HG02884 (cell line): ENCODE data around the gene ATXN7L1.

Experiments
- ATAC-seq: cut with Tn5 transposase; IDR thresholded peaks from one replicate; pipeline ENCODE4 v1.9.1; 2021; ENCODE audit warnings: mild to moderate bottlenecking, moderate library complexity; ENCODE audit not compliant: unreplicated experiment

Gene ATXN7L1

DNA sequence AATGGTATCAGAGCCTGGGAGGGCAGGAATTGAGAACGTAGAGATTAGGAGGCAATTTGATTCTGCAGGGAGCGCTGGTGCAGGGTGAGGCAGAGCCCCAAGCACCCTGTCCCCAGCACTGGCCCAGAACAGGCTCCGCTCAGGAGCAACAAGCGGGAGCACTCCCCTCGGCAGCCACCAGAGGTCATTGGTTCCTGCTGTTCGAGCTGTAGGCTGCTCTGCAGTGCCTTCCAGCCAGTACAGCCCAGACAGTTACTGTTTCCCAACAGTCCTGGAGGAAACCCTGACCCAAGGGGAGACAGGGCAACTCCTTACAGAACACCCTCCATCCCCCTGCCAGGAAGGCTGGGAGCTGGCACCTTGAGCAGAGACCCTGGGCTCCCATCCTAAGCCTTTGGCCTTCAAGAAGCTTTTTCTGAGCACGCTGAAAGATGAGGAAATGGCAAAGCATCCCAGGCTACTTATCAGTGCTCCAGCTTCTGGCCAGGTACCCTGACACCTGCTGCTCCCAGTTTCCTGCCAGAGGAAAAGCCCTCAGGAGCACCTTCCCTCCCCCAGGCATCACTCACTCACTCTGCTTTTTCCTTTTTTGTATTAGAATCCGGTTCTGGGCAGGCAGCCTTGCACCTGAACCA is 223.9 kb downstream of the ATXN7L1 start:
- ATAC-seq, result peak; percentile 92

DNA sequence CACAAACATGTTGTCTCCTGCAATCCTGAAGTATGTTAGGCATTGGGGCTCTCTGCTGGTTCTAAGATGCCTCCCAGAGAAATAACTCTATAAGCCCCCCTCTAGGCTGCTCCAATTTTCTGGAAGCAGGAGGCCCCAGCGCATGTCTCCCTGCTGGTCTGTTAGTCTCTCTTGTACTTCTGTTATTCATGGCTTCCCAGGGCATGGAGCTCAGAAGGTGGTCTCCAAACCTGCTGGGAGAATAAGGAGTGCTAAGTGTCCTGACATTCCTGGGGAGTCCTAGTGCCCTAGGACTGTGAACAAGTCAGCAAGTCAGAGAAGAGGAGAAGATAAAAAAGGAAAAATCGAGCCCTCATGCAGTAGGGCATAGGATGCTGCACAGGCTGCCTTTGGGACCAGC is 224.6 kb downstream of the ATXN7L1 start:
- ATAC-seq, result no peak

DNA sequence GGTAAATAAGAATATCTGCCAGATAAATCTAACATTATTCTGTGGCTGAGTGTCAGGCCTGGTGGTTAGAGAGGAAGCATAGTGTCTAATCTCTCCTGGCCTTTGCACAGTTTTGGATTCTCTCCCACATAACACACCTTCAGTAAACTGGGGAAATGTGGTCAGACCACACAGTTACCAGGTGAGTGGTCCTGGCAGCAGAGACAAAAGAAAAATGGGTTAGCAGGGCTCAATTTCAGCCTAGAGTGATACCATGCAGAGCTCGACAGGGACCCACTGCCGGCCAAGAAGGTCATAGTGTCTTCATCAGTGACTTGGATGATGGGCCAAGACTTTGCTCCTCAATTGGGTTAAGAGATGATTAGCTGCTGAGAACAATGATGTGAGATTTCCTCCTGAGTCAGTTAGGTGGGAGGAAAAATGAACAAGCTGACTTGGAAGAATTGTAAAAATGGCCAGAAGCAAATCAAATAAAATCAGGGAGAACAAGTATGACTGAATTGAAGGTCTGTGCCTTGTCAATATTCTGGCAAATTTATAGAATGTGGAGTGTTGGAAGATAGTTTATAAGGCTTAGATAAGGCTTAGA is 225.9 kb downstream of the ATXN7L1 start:
- ATAC-seq, result no peak

DNA sequence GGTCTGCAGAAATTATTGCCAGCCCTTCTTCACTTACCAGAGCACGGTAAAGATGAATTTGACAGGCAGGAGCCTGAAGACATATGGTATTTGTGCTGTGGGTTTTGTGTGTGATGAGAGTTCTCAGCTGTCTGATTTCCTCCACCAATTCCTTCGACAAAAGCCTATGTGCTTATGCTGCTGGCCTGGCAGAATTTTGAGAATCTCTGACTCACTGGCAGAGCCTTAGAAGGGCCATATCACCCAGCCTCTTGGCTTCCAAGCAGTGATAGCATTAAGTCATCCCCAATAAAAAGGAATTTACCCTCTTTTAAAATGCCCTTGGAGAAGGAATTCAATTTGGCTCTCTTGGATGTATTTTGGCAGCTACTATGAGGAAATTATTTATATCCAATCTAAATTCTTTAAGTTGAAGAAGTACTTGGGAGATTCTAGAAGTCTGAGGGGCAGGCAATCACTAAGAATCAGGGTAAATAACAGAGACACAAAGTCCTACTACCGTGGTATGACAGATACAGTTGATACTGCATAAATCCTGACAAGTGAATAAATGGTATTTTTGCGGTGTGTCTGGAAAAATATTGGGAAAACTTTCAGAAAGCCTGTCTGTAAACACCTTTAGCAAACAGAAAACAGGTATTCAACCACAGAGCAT is 226.5 kb downstream of the ATXN7L1 start:
- no peak for ATAC-seq

DNA sequence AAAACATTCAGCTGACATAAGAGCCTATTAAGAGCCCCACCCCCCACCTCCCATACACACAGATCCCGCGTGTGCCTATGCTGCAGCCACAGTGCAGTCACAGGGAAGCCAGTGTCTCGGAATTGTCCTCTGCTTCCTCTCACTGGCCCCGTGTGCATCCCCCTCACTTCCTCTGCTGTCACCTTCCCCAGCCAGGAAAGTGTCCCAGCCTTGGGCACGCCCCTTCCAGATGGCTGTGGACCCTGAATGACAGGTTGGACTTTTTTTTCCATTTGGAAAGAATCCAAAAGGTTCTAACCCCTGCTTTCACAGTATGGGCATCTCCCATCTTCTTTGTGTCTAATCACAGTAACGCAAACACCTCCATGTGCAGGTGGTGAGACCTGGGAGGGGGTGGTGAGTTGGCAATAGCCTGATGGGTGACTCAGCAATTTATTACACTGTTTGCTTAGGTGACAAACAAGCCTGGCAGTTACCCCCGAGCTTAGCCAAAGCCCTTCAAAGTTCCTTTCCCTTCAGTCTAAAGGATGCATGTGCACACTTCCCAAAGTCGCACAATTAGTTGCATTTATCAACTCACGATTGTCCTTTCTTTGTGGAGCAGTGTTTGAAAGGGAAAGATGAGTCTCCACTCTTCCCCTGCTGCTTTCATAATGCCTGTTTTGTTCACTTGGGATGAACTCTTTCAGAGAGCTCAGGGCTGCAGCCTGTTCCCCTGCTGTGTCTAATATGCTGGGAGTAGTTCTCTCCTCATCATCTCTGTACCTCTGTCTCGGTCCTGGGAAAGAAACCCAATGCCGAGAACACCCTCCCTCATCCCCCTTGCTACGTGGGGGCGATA is 227.6 kb downstream of the ATXN7L1 start:
- no peak for ATAC-seq

DNA sequence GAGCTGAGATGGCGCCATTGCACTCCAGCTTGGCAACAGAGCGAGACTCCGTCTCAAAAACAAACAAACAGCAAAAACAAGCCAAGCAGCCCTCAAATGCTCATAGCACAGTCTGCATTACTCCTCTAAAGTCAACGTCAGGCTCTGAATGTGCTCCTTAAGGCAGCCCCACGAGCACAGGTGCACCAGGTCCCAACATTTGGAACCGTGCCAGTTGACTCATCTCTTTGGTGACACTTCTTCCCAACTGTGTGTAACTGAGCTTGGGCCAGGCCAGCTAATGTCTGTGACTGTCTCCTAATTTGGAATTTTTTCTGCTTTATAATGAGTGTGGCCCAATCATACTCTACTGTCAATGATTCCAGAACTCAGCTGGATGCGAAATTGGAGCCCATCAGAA is 228.8 kb downstream of the ATXN7L1 start:
- no peak for ATAC-seq

DNA sequence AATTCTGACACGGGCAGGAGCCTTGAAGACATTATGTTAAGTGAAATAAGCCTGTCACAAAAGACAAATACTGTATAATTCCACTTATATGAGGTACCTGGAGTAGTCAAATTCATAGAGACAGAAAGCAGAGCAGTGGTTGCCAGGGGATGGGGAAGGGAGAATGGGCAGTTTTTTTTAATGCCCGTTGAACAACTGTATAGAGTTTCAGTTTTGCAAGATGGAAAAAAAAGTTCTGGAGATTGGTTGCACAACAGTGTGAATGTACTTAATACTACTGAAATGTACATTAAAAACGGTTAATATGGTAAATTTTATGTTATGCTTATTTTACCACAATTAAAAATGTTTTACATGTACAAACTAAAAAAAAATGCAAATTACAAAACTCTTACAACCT is 231.5 kb downstream of the ATXN7L1 start:
- ATAC-seq, result no peak

DNA sequence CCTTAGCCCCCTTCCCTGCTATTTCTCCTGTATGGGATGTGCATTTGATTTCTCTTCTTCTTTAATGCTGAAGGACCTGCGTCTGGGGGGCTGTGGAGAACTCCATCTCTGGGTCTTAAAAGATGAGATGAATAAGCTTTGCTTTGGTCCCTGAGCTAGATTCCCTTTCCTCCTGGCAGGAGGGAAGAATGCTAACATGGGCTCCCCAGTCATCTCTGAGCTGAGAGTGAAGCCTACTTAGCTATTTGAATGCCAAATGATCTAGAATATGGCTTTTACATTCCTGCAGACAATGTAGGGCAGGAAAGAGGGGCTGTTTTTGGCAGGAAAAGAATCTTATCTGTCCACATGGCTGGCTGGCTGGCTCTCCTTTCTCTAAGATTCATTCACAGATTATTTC is 232.5 kb downstream of the ATXN7L1 start:
- ATAC-seq, result no peak

DNA sequence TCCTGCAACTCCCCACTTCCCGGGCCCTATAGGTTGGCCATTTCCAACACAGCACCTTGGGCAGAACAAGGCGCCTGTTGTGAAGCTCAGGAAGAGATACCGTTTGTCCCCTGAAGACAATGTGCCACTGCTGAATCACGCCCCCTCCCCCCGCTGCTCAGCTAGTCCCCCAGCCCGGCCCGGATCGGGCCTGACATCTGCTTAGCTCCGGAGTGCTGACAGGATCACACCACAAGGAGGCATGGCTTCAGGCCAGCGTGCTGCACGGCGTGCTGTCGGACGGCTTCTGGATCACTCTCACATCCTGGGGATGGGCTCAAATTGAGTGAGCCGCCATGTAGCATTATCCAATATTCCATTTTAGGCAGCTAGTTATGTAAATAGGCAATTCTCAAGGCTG is 233.0 kb downstream of the ATXN7L1 start:
- ATAC-seq, result no peak

DNA sequence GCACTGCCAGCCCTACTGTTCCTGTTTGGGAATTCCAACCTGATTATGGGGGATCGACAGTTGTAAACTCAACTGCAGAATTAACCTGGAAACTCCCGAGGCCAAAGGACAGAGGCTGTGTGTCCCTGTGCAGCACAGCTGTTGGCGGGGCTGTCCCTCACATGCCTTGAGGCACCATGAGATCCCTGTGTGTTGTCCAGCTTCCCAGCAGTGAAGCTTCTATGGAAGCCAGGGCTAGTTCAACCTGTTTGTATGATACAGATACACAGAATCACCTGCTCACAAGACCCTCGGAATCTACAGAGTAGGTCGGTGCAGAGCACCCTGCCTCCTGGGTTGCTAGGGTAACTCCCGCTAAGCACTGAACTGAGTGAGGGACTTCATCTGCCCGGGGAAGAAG is 234.1 kb downstream of the ATXN7L1 start:
- ATAC-seq, result no peak

DNA sequence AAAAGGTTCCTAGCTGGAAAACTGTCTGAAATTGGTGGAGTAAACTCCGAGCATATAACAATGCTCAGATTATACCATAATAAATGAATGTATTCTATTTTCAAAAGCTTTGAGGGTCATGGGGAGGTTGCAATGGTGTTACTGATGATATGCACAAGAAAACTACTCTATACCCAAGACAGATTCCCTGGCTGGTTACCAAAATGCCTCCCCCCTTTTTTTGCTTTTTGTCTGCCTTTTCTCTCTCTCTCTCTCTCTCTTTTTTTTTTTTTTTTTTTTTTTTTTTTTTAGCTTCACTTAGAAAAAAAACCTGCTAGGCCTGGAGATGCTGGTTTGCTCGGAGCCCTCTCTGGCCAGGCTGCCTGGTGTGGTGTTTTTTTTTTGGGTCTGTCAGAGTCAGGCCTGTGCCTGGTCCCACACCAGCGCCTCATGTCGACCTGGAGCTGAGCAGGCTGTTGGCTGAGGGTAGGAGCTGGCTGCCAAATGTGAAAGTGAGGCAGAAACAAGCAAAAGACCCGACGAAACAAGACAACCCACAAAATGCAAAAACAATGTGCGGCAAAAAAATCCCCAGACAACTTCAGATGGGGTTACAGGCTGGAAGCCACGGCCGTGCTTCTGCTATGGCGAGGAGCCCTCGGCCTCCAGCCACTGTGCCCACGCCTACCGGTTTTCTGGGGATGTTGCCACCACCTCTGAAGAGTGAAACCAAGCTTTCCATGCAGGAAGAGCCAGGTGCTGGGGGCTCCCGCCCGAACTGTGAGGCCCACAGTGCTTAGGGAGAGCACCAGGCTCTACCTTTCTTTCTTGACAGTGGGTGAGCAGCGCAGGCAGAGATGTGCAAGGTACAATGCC is 235.2 kb downstream of the ATXN7L1 start:
- ATAC-seq, result no peak

DNA sequence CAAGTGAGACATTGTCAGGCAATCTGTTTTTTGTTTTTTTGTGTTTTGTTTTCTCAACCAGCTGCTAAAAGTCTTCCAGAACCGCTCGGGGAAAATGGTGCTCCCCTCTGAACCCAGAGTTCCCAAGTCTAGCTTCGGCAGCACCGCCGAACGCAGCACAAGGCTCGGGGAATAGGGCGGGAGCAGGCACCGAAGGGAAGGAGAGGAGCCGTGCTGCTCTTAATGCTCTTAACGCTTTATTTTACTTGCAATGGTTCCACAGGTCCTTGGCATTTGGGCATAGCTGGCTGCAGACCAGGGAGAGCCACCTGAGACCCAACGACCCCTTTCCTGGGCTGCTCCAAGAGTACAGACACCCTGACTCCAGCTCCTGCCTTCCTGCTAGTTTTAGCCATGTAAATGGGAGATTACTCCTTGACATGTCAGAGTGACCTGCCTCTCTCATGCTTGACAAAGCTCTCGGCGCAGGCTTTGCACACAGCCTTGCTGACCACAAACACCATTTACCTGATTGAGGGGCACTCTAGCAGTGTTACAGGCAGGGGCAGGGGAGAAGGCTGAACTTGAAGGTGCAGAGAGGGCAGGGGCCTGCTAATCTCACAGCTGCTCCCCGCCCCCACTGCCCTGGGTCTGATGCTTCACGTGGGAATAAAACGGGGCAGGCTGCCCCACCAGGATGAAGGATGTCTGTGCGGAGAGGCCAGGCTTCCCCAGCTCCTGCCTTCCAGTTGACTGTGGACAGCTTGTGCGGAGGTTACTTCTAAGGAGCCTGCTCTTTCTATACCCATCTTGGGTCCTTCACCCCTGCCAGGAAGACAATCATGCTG is 236.5 kb downstream of the ATXN7L1 start:
- ATAC-seq, result no peak

DNA sequence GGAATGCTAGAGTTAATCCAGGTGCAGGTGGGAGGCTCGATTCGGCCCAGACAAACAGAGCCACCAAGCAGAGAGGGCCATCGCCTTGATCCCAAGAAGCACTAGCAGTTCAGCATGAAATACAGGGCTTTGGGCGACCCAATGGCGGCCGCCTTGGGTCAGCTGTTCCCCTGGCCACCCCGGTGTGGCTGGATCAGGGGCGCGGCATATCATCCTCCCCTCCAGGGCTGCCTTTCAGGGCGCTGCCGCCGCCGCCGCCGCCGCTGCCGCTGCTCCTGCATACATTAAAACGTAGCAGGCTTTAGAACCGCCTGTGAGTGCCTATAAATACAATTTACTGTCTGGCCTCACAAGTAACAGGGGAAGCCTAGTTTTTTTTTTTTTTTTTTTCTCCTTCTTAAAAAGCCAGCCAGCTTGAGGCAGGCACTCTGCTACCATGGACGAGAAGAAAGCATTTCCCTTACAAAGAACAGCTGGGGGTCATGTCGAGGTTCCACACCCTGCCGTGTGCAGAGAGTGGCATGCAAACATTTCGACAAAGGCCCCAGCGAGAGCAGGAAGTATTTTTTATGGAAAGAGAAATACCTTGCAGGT is 237.4 kb downstream of the ATXN7L1 start:
- ATAC-seq, result no peak

DNA sequence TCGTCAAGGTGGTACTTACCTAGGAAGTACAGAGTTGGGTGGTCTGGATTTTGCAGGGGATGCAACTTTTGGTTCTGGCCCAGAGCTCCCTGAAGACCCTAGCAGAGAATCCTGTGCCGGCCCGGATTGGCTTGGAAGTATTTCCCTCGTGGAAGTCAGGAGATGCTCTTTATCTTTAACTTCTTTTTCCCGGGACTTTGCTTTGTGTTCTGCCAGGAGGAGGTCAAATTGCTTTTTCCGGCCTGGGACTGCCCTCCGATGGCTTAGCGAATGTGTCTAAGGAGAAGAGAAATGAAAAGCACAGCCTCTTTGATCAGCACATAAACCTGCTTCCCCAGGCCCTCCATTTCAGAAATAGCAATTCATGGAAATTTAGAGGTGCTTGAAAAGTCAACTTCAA is 238.1 kb downstream of the ATXN7L1 start:
- ATAC-seq, result no peak

DNA sequence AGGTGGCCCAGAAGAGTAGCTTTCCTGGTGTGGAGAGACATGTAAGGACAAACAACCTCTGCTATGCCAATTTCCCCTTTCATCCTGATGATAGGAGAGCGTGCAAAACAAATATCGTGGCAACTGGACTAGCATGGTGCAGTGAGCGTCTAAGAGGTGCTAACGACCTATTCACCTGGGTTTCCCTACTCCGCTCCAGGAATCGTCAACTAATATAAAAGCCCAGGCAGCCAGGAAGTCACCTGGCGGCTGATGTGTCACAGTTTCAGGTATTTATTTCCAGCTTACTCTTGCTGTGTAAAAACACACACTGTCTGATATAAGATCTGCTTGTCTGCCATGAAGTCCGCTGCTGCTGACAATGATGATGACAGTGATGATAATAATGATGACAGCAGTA is 238.6 kb downstream of the ATXN7L1 start:
- ATAC-seq, result no peak

DNA sequence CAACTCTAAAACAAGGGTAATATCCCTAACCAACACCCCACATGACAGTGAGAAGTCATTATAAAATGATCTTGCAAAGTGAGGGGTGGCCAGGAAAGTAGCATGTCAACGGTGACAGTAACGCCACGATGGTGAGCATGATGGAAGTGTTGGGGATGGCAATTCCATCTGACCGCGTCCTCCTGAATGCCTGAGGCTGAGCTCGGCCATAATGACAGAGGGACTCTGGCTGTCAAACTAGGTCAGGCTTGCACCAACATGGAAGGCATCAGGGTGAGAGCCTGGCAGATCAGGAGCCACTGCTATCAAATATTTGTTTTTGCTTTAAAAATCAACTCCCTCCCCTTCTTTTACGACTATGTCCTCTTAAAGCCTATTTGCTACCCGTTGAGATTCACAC is 239.4 kb downstream of the ATXN7L1 start:
- no peak for ATAC-seq

DNA sequence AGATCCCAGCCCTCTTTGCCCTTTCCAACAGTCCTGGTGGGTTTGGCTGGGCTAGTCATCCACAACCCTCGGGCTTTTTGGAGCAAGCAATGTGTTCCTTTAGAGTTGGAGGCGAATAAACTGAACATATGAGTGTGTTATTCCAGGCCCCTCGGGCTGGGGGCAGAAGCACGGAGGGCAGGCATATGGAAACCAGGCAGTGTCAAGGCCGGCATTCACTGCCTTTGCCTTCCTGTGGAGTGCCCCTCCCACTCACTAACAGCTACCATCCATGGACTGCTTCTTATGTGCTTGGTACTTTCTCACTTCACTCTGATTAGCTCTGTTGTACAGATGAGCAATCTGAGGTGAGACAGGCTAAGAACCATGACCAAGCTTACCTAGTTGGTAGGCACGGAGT is 241.2 kb downstream of the ATXN7L1 start:
- ATAC-seq, result no peak

DNA sequence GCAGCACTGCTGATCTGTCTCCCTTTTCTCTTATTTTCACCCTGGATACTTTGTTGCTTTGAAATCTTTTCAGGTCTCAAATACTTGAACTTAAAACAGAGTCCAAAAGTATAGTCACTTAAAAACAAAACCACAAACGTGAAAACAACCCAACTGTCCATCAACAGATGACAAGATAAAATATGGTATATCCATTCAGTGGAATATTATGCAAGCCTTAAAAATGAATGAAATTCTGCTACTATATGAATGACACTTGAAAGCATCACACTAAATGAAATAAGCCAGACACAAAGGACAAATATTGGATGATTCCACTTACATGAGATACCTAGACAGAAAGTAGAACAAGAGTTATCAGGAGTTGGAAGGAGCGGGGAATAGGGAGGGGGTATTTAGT is 250.4 kb downstream of the ATXN7L1 start:
- ATAC-seq, result no peak

DNA sequence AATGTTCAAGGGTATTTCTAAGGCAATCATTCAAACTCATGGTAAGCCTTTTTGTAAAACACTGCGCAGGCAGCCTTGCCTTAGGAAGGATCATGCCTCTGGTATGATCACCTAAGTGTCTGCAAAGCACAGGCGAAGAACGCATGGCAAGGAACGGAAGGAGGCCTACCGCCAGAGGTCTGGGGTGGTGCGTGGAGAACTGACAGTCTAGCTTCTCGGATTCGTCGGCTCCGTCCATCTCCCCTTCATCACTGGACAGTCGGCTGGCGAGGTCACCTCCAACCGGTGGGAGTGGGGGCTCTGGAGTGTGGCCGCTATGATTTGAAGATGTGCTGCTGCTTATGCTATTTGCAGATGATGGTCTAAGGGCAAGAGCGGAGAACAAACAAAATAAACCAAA is 252.5 kb downstream of the ATXN7L1 start:
- no peak for ATAC-seq

DNA sequence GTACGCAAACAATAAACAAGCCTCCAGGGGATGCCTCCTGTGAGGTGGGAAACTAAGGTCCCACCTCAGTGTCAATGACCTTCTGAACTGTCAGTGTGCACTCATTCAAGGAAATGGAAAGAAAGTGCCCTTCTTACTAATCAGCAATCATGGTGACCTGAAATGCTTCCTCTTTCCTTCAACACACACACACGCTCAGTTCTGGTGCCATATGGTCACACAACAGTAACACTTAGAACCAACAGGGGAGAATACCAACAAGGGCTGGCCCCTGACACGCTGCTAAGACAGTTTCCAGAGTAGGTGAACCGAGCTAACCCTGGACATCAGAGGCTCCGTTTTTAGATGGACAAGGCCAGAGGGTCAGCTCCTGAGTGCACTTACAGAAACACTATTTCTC is 253.0 kb downstream of the ATXN7L1 start:
- ATAC-seq, result no peak
